ENCODE measurements around the gene RYK.
A peak's percentile ranks its signal among the peaks of the same experiment; 100 is the strongest.

Gene RYK

DNA sequence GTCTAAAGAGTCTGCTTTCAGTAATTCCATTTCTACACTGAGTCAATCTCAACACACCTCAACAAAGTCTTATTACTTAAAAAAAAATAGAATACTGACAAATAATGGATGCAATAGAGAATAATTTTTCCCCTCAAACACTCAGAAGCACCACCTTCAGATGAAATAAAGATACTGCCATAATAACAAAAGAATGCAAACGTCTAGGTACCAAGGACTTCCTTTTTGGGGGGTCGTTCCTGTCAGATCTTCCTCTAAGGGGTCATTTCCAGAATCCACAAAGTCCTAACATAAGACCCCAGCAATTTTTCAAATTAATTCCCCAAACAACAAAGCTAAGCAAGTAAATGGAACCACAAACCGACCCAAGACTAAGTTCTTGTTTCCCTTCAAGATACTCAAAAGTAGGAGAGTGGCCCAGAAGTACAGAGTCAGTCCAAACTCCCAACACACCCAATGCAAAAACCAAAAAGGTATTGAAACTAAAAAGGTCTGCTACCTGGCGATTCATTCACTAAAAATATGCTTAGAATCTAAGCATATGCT is 1.3 kb downstream of the RYK start:
- peak overlapping the region; percentile 76 for H3K4me3 ChIP-seq (ENCODE audit: low read depth, low read length)
- TF ChIP-seq, protein P1, sequence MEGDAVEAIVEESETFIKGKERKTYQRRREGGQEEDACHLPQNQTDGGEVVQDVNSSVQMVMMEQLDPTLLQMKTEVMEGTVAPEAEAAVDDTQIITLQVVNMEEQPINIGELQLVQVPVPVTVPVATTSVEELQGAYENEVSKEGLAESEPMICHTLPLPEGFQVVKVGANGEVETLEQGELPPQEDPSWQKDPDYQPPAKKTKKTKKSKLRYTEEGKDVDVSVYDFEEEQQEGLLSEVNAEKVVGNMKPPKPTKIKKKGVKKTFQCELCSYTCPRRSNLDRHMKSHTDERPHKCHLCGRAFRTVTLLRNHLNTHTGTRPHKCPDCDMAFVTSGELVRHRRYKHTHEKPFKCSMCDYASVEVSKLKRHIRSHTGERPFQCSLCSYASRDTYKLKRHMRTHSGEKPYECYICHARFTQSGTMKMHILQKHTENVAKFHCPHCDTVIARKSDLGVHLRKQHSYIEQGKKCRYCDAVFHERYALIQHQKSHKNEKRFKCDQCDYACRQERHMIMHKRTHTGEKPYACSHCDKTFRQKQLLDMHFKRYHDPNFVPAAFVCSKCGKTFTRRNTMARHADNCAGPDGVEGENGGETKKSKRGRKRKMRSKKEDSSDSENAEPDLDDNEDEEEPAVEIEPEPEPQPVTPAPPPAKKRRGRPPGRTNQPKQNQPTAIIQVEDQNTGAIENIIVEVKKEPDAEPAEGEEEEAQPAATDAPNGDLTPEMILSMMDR (IDR thresholded peaks at IDR 0.05; ENCODE audit: borderline replicate concordance, insufficient read depth, low read depth, low read length): no peak

DNA sequence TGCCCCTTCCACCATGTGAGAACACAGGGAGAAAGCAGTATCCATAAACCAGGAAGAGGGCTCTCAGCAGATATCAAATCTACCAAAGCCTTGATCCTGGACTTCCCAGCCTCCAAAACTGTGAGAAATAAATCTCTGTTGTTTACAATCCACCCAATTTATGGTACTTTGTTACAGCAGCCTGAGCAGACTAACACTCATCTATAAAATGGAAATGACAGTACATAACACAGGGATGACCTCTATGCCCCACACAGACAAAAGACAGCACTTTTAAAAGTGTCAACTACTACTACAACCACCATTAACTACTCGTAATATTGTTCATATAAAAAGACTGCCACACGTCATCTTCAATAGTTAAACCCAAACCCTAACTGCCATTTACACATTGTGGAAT is 5.7 kb downstream of the RYK start:
- no peak overlapping the region for H3K4me3 ChIP-seq (ENCODE audit: low read depth, low read length)
- TF ChIP-seq, protein P1 (IDR thresholded peaks at IDR 0.05; ENCODE audit: borderline replicate concordance, insufficient read depth, low read depth, low read length): no peak

DNA sequence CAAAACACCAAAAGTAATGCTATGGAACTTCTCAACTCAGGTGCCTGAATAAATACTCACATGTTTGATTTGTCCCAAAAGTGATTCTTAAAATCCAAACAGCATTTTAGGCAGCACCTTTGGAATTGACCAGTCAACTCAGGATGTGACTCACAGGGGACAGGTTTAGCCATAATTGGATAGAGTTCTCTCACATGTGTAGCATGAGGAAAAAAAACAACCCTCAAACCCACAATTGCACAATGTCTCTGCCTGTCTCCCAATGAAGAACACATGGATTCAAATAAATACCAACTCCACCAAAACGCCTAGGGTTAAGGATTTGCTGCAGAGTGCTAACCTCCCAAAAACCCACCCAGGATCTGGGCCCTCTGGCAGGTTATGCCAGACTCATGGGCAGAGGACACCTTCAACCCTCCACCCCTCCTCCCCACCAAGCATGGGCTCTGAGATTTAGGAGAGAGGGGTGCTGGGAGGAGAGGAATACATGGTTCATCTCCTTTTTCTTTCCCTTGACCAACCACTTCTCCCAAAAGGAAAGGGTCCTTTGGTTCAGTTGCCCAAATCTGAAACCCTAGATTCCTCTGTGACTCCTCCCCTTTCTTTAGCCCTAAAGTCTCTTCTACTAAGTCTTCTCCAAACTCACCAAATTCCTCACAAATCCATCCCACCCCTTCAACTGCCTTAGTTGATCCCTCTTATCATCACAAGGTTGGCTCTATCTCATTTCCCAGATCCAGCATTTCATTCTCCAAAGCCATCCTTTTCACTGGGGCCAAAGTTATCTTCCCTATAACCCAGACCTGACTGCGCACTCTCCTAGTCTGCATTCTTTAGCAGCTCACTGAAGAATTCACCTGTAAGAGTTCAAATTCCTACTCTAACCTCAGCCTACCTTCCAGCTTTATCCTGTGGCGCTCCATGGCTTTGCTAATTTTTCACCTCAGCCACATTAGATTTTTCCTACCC is 7.7 kb downstream of the RYK start:
- H3K4me3 ChIP-seq (ENCODE audit: low read depth, low read length): no peak overlapping the region
- TF ChIP-seq, protein P1 (IDR thresholded peaks at IDR 0.05; ENCODE audit: borderline replicate concordance, insufficient read depth, low read depth, low read length): no peak

DNA sequence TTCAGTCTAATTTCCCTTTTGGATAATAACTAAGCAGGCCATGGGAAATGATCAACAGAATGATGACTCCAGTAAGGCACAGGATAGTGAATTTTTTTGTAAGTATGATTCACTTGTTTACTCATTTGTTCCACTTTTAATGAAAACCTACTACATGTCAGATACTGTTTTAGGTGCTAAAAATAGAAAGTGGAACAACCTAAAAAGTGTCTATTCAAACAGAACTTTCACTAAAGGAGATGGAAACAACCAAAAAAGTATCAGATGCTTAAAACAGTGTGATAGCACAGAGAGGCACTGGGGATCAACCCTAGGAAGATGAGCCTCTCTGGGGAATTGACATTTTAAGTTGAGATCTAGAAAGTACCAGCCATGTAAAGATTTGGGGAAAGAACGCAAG is 11.1 kb downstream of the RYK start:
- no peak overlapping the region for H3K4me3 ChIP-seq (ENCODE audit: low read depth, low read length)
- TF ChIP-seq, protein P1 (IDR thresholded peaks at IDR 0.05; ENCODE audit: borderline replicate concordance, insufficient read depth, low read depth, low read length): no peak

DNA sequence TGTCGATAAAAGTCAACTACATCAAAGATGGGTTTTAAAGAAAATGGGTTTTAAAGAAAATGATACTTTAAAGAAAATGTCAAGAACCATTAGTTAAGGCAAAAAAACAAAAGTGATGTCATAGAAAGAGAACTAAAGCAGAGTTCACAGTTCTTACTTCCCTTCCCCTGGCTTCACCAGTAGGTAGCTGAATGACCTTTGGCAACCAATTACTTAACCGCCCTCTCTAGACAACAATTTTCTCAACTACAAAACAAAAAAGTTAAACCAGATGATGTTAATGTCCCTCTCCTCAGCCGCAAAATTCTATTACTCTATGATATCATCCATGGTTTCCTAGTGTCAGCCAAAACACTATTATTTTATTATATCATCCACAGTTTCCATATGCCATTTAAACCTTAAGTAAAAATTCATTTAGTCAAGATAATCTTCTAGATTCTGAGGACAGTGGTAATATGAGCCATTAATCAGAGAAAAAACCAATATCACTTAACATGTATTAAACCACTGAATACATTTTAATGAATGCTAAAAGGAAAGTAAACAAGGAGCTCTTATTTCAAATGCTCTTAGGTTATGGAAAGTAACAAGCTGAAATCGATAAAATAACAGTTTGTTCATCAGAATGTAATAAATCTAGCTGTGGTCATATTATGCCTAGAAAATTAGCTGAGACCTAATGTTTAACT is 13.1 kb downstream of the RYK start:
- TF ChIP-seq, protein P1 (IDR thresholded peaks at IDR 0.05; ENCODE audit: borderline replicate concordance, insufficient read depth, low read depth, low read length): no peak
- H3K4me3 ChIP-seq (ENCODE audit: low read depth, low read length): no peak overlapping the region

DNA sequence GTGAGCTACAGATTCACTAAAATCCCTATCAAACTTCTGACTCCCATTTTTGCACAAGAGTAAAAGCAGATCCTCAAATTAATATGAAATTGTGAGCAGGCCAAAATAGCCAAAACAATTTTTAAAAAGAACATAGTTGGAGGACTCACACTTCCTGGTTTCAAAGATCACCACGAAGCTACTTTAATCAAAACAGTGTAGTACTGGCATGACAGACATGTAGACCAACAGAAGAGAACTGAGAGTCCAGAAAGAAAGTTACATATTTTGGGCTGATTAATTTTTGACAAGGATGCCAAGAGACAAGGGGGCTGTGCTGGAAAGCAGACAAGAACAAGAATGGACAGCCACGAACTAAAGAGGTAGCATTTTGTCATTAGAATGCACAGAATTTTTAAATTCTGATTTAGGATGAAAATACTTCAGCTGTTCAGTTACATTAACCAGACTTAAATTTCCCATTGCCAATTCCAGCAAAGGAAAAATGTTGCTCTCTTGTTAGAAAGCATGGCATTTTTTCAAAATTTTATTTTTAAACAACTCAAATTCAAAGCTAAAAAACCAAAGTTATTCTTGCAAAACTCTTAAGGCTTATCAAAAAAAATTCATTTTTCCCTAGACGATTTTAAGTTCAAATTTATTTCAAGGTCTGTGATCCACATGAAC is 14.0 kb downstream of the RYK start:
- H3K4me3 ChIP-seq (ENCODE audit: low read depth, low read length): no peak overlapping the region
- TF ChIP-seq, protein P1 (IDR thresholded peaks at IDR 0.05; ENCODE audit: borderline replicate concordance, insufficient read depth, low read depth, low read length): no peak

All from GM12875 (cell line).